Measurements from ENCODE around the gene RHOD. TPM values are rescaled to one million over a fixed set of nuclear protein-coding genes. Genes with fewer than 3 reads are reported as not detected.

The RHOD gene
- polyA plus RNA-seq, 1 donor (not counting 4 experiments of a cell fraction or from before 2014, with no cell fraction given) = 119 TPM

- H3K27me3 ChIP-seq (ENCODE audit: control insufficient read depth, extremely low read depth, insufficient read depth, low read length) = peaks cover 22% of the 10 kb centered on the region
- no peaks in the 10 kb centered on the region for H3K36me3 ChIP-seq (ENCODE audit: control insufficient read depth in 2 of 2, extremely low read depth in 1 of 2, insufficient read depth in 2 of 2, low read length in 2 of 2)
- dilution Hi-C loops (cut with MboI; ENCODE audit: extremely low pct_ligation_motif_present, low sequenced_read_pairs) = no loop called here
- H3K9me3 ChIP-seq (ENCODE audit: control insufficient read depth, low read depth, low read length) = no peaks in the 10 kb centered on the region
- H3K4me2 ChIP-seq (ENCODE audit: control insufficient read depth, extremely low read depth, insufficient read depth, low read depth, low read length) = no peak overlapping the region
- H3K4me3 ChIP-seq (ENCODE audit: control insufficient read depth in 2 of 3, extremely low read depth in 1 of 3, insufficient read depth in 2 of 3, low read depth in 1 of 3, low read length in 3 of 3) = no peak overlapping the region
- H3K9me1 ChIP-seq (ENCODE audit: control insufficient read depth, extremely low read depth, insufficient read depth, low read length) = peaks cover 3% of the 10 kb centered on the region
- no peak for DNase-seq (ENCODE audit: low read depth, low spot score)
- H3K4me1 ChIP-seq (ENCODE audit: control insufficient read depth, extremely low read depth, insufficient read depth, low read length) = peaks cover 35% of the 10 kb centered on the region
- no peak overlapping the region for H3K9ac ChIP-seq (ENCODE audit: control insufficient read depth, extremely low read depth, insufficient read depth, low read length)
- H3K79me2 ChIP-seq (ENCODE audit: control insufficient read depth, insufficient read depth, low read length) = no peaks in the 10 kb centered on the region
- no peaks in the 10 kb centered on the region for H4K20me1 ChIP-seq (ENCODE audit: control insufficient read depth, extremely low read depth, insufficient read depth, low read length)
- no peak overlapping the region for H2AFZ ChIP-seq (ENCODE audit: control insufficient read depth, low read length)
- no peak for FAIRE-seq
- TF ChIP-seq EZH2 (IDR thresholded peaks at IDR 0.05; ENCODE audit: low read length) (no peak), CTCF (optimal IDR thresholded peaks at IDR 0.05 in 1 of 3, IDR thresholded peaks at IDR 0.05 in 1 of 3, conservative IDR thresholded peaks at IDR 0.05 in 1 of 3; ENCODE audit: extremely low read depth in 1 of 3, insufficient read depth in 2 of 3, low read length in 3 of 3) (no peak)
- no peak overlapping the region for H3K27ac ChIP-seq (ENCODE audit: control insufficient read depth, insufficient read depth, low read length)
Measured at GRCh38 chr11:67034350-67034749, 22.3 kb upstream of the RHOD start.

GRCh38 chr11:67040147-67040546, 16.5 kb upstream of the RHOD start:
- Histone ChIP-seq H2AFZ (ENCODE audit: control insufficient read depth, low read length) (no peak overlapping the region), H4K20me1 (ENCODE audit: control insufficient read depth, extremely low read depth, insufficient read depth, low read length) (no peaks in the 10 kb centered on the region), H3K79me2 (ENCODE audit: control insufficient read depth, insufficient read depth, low read length) (no peaks in the 10 kb centered on the region), H3K4me3 (ENCODE audit: control insufficient read depth in 2 of 3, extremely low read depth in 1 of 3, insufficient read depth in 2 of 3, low read depth in 1 of 3, low read length in 3 of 3) (no peak overlapping the region), H3K4me1 (ENCODE audit: control insufficient read depth, extremely low read depth, insufficient read depth, low read length) (peaks cover 2% of the 10 kb centered on the region), H3K4me2 (ENCODE audit: control insufficient read depth, extremely low read depth, insufficient read depth, low read depth, low read length) (no peak overlapping the region), H3K27ac (ENCODE audit: control insufficient read depth, insufficient read depth, low read length) (no peak overlapping the region), H3K9me1 (ENCODE audit: control insufficient read depth, extremely low read depth, insufficient read depth, low read length) (no peaks in the 10 kb centered on the region), H3K9ac (ENCODE audit: control insufficient read depth, extremely low read depth, insufficient read depth, low read length) (no peak overlapping the region), H3K9me3 (ENCODE audit: control insufficient read depth, low read depth, low read length) (no peaks in the 10 kb centered on the region), H3K27me3 (ENCODE audit: control insufficient read depth, extremely low read depth, insufficient read depth, low read length) (peaks cover 29% of the 10 kb centered on the region), H3K36me3 (ENCODE audit: control insufficient read depth in 2 of 2, extremely low read depth in 1 of 2, insufficient read depth in 2 of 2, low read length in 2 of 2) (no peaks in the 10 kb centered on the region)
- DNase-seq (ENCODE audit: low read depth, low spot score) = no peak
- TF ChIP-seq CTCF (optimal IDR thresholded peaks at IDR 0.05 in 1 of 3, IDR thresholded peaks at IDR 0.05 in 1 of 3, conservative IDR thresholded peaks at IDR 0.05 in 1 of 3; ENCODE audit: extremely low read depth in 1 of 3, insufficient read depth in 2 of 3, low read length in 3 of 3) = no peak
- TF ChIP-seq EZH2 (IDR thresholded peaks at IDR 0.05; ENCODE audit: low read length) = no peak
- dilution Hi-C loops (cut with MboI; ENCODE audit: extremely low pct_ligation_motif_present, low sequenced_read_pairs) = no loop called here
- no peak for FAIRE-seq

All from keratinocyte (primary cell).